ENCODE measurements around the gene STK4. TPM values are rescaled to one million over a fixed set of nuclear protein-coding genes. Genes with fewer than 3 reads are reported as not detected.

STK4 gene
- total and polyA plus RNA-seq, 2 of the 8 experiments (the other 6 are each of a cell fraction or from before 2014, with no cell fraction given) = 12.0 to 34.3 TPM

DNA sequence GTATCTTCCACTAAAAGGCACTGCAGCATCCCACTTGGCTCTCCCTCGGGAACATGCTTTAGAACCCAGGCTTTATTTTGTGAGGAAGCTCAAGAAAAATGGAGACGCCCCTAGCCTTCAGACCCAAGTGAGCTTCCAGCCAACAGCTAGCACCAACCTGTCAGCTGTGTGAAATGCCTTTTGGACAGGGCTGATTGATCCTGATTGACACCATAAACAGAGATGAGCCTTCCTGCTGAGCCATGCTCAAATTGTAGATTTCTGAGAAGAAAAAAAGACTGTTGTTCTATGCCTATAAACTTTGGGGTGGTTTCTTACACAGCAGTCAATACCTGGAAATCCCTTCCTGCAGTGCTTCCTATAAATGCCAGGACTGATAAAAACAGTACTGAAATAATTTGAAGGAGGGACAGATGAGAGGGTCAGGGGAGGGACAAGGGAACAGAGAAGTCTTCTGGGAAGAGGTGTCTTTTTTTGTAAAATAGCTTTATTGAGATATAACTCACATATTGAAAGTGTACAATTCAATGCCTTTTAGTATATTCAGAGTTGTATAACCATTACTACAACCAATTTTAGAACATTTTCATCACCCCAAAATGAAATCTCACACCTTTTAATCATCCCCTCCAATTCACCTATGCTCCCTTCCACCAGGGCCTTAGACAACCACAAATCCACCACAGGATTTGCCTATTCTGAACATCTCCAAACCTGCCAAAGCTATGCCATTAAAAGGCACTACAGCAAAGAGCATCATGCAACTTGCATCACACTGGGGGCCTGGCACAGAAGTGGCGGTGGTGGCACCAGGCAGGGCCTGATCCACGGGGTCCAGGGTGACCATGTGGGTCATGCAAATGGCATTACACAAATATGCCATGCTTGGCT is 2.7 kb upstream of the STK4 start:
- H3K14ac ChIP-seq (ENCODE audit: insufficient read length) = no peak overlapping the region
- peaks cover 12% of the 10 kb centered on the region; the same call in 1 of the 2 replicates for H3K23me2 ChIP-seq (ENCODE audit: low read depth, low read length)
- FAIRE-seq (no peak), DNase-seq (ENCODE audit: low read depth in 1 of 2, low spot score in 2 of 2) (no peak)
- POLR2A ChIA-PET (ENCODE audit: partially characterized antibody) = no interaction called here
- no peak overlapping the region for H3K18ac ChIP-seq (ENCODE audit: extremely low read depth, low read length)
- no peak overlapping the region for H2BK15ac ChIP-seq (ENCODE audit: low read length)
- 82% methylated on average over 4 of the region's 4 CpGs; no CpG with 5 or more reads in 1 of the 2 experiments for WGBS, 2 experiments (ENCODE audit: extremely low coverage in 1 of 2, insufficient coverage in 1 of 2, insufficient read length in 1 of 2, insufficient replicate concordance in 2 of 2, low coverage in 1 of 2, low lambda C conversion rate in 2 of 2, missing lambda C conversion rate in 1 of 2)
- H4K5ac ChIP-seq (ENCODE audit: insufficient read length, low read depth, low read length) = no peak overlapping the region
- H2AK5ac ChIP-seq (ENCODE audit: low read depth, low read length) = no peak overlapping the region
- CTCF ChIA-PET (ENCODE audit: partially characterized antibody) = interaction anchor here (0.6 to 2.4 kb wide), 3 partner anchors 9 to 323 kb away, joined by 4 to 7 read pairs (median 5); no protein-coding TSS in a partner anchor
- H3K56ac ChIP-seq (replicated peaks; ENCODE audit: insufficient read length, low read depth, low read length) = no peak overlapping the region
- H2BK120ac ChIP-seq (replicated peaks; ENCODE audit: low read depth, low read length) = no peak overlapping the region
- H3K9me3 ChIP-seq (ENCODE audit: insufficient read depth in 2 of 2, low read depth in 1 of 2, low read length in 1 of 2) = no peaks in the 10 kb centered on the region
- H4K91ac ChIP-seq (replicated peaks; ENCODE audit: insufficient read length, low read length) = no peak overlapping the region
- no peak overlapping the region for H3K27ac ChIP-seq (ENCODE audit: low read depth, low read length)
- no peaks in the 10 kb centered on the region for H3K36me3 ChIP-seq (ENCODE audit: control insufficient read depth in 2 of 4, insufficient read depth in 4 of 4, low read length in 3 of 4)
- H3K4ac ChIP-seq (replicated peaks; ENCODE audit: insufficient read length, low read depth, low read length) = no peak overlapping the region
- no peak for TF ChIP-seq TBP (IDR thresholded peaks at IDR 0.05; ENCODE audit: low read depth, low read length)
- no peak for TF ChIP-seq EP300 (IDR thresholded peaks at IDR 0.05; ENCODE audit: borderline replicate concordance in 1 of 2, low read depth in 2 of 2, low read length in 2 of 2)
- no peak for TF ChIP-seq RBBP5 (IDR thresholded peaks at IDR 0.05; ENCODE audit: borderline replicate concordance, low read depth, low read length)
- no peak for TF ChIP-seq TAF7 (optimal IDR thresholded peaks at IDR 0.05; ENCODE audit: borderline replicate concordance, low read depth, low read length)
- TF ChIP-seq SIRT6 (IDR thresholded peaks at IDR 0.05; ENCODE audit: low read length) = no peak
- no peak for TF ChIP-seq EGR1 (IDR thresholded peaks at IDR 0.05; ENCODE audit: borderline replicate concordance, low read depth, low read length)
- no peak for TF ChIP-seq BACH1 (IDR thresholded peaks at IDR 0.05; ENCODE audit: low read length)
- TF ChIP-seq CBX5 (IDR thresholded peaks at IDR 0.05; ENCODE audit: low read depth, low read length) = no peak
- no peak for TF ChIP-seq RFX5 (IDR thresholded peaks at IDR 0.05; ENCODE audit: borderline replicate concordance, low read depth, low read length)
- no peak for TF ChIP-seq NRF1 (IDR thresholded peaks at IDR 0.05; ENCODE audit: low read depth, low read length)
- no peak for TF ChIP-seq MAFK (IDR thresholded peaks at IDR 0.05; ENCODE audit: low read depth, low read length)
- TF ChIP-seq POLR2A (IDR thresholded peaks at IDR 0.05; ENCODE audit: control extremely low read depth in 1 of 2, low read depth in 2 of 2, low read length in 2 of 2) = no peak
- peaks cover 0 to 3% of the 10 kb centered on the region in 2 experiments for H4K20me1 ChIP-seq (replicated peaks in 1 of 2; ENCODE audit: control insufficient read depth in 1 of 2, insufficient read depth in 2 of 2, low read length in 2 of 2)
- H3K79me2 ChIP-seq (ENCODE audit: control insufficient read depth in 1 of 2, insufficient read depth in 2 of 2, low read length in 2 of 2) = peaks cover 6 to 31% of the 10 kb centered on the region in 2 experiments
- H4K8ac ChIP-seq (ENCODE audit: extremely low read depth, insufficient read depth, low read length) = no peak overlapping the region
- H3K4me2 ChIP-seq (ENCODE audit: insufficient read depth in 1 of 2, low read depth in 2 of 2, low read length in 2 of 2) = no peak overlapping the region
- H2BK20ac ChIP-seq (ENCODE audit: low read length) = no peak overlapping the region
- peaks cover 0 to 11% (median 2%) of the 10 kb centered on the region in 4 experiments; a peak in 4 of 7 replicates for H3K27me3 ChIP-seq (replicated peaks in 1 of 4; ENCODE audit: control insufficient read depth in 3 of 4, extremely low read depth in 1 of 4, insufficient read depth in 3 of 4, low read length in 3 of 4)
- H2BK5ac ChIP-seq (ENCODE audit: low read depth, low read length) = no peak overlapping the region
- no peak overlapping the region for H3K4me3 ChIP-seq (ENCODE audit: extremely low read depth in 1 of 4, insufficient read depth in 2 of 4, low read depth in 3 of 4, low read length in 4 of 4)
- H3K4me1 ChIP-seq (replicated peaks in 1 of 4; ENCODE audit: control insufficient read depth in 3 of 4, insufficient read depth in 4 of 4, low read length in 3 of 4) = peaks cover 3 to 14% (median 8%) of the 10 kb centered on the region in 4 experiments; a peak in 5 of 7 replicates
- H3K79me1 ChIP-seq (ENCODE audit: low read depth, low read length) = peaks cover 2% of the 10 kb centered on the region; the same call in 1 of the 2 replicates
- no peak overlapping the region for H3K23ac ChIP-seq (ENCODE audit: insufficient read length)
- no peak overlapping the region for H2BK12ac ChIP-seq (ENCODE audit: low read depth, low read length)
- no peak overlapping the region for H2AFZ ChIP-seq (ENCODE audit: low read length)
- H3K9ac ChIP-seq (replicated peaks in 1 of 4; ENCODE audit: extremely low read depth in 1 of 4, low read depth in 3 of 4, low read length in 3 of 4) = no peak overlapping the region

Measured in H1 (cell line).